ENCODE data around the gene SSX4.
"Not testable (repeated sequence)": the region's sequence is repeated elsewhere in the genome, so short reads cannot be mapped to it uniquely, and the experiment has no call there.

Gene SSX4, protein sequence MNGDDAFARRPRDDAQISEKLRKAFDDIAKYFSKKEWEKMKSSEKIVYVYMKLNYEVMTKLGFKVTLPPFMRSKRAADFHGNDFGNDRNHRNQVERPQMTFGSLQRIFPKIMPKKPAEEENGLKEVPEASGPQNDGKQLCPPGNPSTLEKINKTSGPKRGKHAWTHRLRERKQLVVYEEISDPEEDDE

DNA sequence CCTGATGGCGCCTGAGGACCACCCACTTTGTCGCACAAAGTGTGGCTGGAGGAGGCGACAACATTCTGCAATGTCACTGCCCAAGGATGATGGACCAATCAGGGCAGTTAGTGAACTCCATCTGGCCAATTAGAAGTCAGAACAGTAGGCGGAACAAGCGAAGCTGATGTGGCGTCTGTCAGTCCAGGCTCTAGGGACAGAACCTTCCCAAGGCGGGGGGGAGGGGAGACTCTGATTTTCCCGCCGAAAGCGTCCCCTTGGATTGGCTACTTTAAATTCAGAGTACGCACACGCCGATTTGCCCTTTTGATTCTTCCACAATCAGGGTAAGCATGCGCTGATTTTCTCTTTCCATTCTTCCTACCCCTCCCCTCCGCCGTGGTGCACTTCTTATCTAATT lies at the start of gene SSX4:
SSX4 (plus strand) TSS at position 301 of the 400 bp plus-strand sequence. CDS start 515 bp downstream, outside the sequence.
- WGBS (ENCODE audit: insufficient coverage, insufficient read length) = no CpG with 5 or more reads among the region's 16 CpGs
- not testable (repeated sequence) for H3K27ac ChIP-seq (ENCODE audit: low read length); H3K36me3 ChIP-seq (ENCODE audit: control insufficient read depth, insufficient read depth, low read length); H3K9me3 ChIP-seq (ENCODE audit: control insufficient read depth, insufficient read depth, low read length); H3K27me3 ChIP-seq (ENCODE audit: control insufficient read depth, insufficient read depth, low read length); DNase-seq (ENCODE audit: low read depth, low spot score); H3K4me3 ChIP-seq (ENCODE audit: low read length); H3K4me1 ChIP-seq (ENCODE audit: control insufficient read depth, insufficient read depth, low read length)

DNA sequence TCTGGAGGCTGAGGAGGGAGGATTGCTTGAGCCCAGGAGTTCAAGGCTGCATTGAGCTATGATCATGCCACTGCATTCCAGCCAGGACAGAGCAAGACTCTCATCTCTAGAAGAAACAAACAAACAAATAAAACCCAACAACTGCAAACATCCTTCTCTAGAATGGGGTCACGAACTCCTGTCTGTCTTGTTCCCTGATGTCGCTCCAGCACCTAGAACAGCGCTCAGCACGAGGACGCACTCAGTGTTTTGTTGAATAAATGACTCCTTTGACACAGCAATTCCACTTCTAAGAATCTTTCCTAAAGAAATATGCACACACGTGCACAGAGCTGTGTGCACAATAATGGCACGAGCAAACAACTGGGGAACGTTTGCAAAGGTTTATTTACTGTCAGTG lies 37.3 kb upstream of the SSX4 start:
- H3K9me3 ChIP-seq (ENCODE audit: control insufficient read depth, insufficient read depth, low read length); DNase-seq (ENCODE audit: low read depth, low spot score); H3K4me3 ChIP-seq (ENCODE audit: low read length); H3K36me3 ChIP-seq (ENCODE audit: control insufficient read depth, insufficient read depth, low read length); H3K27me3 ChIP-seq (ENCODE audit: control insufficient read depth, insufficient read depth, low read length); H3K27ac ChIP-seq (ENCODE audit: low read length); H3K4me1 ChIP-seq (ENCODE audit: control insufficient read depth, insufficient read depth, low read length): not testable (repeated sequence)
- WGBS (ENCODE audit: insufficient coverage, insufficient read length) = no CpG with 5 or more reads among the region's 8 CpGs

DNA sequence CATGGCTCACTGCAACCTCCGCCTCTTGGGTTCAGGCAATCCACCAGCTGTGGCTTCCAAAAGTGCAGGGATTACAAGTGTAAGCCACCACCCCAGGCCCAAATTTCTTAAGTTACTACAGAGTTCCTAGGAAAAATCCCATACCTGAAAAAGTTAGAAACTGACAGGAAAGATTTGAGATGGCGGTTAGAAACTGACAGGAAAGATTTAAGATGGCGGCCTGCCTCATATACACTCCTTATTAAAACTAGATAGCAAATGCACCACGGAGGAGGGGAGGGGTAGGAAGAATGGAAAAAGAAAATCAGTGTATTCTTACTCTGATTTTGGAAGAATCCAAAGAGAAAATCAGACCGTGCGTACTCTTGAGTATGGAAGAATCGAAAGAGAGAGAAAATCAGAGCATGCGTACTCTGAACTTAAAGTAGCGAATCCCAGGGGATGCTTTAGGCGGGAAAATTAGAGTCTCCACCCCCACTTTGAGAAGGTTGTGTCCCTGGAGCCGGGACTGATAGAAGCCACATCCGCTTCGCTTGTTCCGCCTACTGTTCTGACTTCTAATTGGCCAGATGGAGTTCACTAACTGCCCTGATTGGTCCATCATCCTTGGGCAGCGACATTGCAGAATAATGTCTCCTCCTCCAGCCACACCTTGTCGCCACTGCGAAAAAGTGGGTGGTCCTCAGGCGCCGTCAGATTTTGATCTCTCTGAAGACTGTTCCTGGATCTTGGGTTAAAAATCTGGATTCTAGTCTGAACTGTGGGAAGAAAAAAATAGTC lies 26.8 kb upstream of the SSX4 start, which contains the start of gene SSX3:
SSX3 (minus strand) TSS at position 389 of the 780 bp plus-strand sequence. CDS start 1,454 bp downstream, outside the sequence.
- not testable (repeated sequence) for DNase-seq (ENCODE audit: low read depth, low spot score); H3K4me3 ChIP-seq (ENCODE audit: low read length); H3K4me1 ChIP-seq (ENCODE audit: control insufficient read depth, insufficient read depth, low read length); H3K27me3 ChIP-seq (ENCODE audit: control insufficient read depth, insufficient read depth, low read length); H3K36me3 ChIP-seq (ENCODE audit: control insufficient read depth, insufficient read depth, low read length); H3K27ac ChIP-seq (ENCODE audit: low read length); H3K9me3 ChIP-seq (ENCODE audit: control insufficient read depth, insufficient read depth, low read length)
- whole genome bisulfite sequencing (ENCODE audit: insufficient coverage, insufficient read length) = no CpG with 5 or more reads among the region's 19 CpGs

DNA sequence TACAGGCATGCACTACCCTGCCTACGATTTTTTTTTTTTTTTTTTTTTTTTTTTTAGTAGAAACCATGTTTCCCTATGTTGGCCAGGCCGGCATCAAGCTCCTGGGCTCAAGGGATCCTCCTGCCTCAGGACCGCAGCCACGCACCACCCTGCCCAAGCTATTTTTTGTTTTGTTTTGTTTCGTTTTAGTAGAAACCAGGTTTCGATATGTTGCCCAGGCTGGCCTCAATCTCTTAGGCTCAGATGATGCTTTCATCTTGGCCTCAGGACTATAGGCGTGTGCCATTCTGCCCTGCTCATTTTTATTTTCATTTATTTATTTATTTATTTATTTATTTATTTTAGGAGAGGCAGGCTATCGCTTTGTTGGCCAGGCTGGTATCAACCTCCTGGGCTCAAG lies 25.7 kb upstream of the SSX4 start:
- H3K9me3 ChIP-seq (ENCODE audit: control insufficient read depth, insufficient read depth, low read length) = no peaks in the 10 kb centered on the region
- WGBS (ENCODE audit: insufficient coverage, insufficient read length) = no CpG with 5 or more reads among the region's 8 CpGs
- H3K36me3 ChIP-seq (ENCODE audit: control insufficient read depth, insufficient read depth, low read length) = no peaks in the 10 kb centered on the region
- no peaks in the 10 kb centered on the region for H3K4me1 ChIP-seq (ENCODE audit: control insufficient read depth, insufficient read depth, low read length)
- H3K4me3 ChIP-seq (ENCODE audit: low read length) = no peak overlapping the region
- no peak for DNase-seq (ENCODE audit: low read depth, low spot score)
- H3K27me3 ChIP-seq (ENCODE audit: control insufficient read depth, insufficient read depth, low read length) = no peaks in the 10 kb centered on the region
- no peak overlapping the region for H3K27ac ChIP-seq (ENCODE audit: low read length)

DNA sequence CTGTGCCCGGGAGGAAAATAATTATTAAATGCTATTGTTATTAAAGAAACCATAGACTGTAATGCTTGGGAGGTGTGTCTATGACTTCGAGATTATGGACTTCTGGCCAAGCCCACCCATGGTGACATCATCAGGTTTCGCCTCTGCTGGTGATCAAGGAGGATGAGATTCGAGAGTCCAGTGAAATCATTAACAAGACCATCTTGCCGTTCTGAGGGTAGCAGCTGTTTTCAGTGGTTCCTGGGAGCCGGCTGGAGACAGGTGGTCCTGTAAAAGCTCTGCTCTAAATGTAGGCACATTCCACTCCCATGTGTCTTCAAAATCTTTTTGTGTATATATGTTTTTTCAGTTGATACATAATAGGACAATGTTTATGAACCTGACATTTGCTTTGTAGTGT lies 24.1 kb upstream of the SSX4 start:
- H3K4me1 ChIP-seq (ENCODE audit: control insufficient read depth, insufficient read depth, low read length); DNase-seq (ENCODE audit: low read depth, low spot score); H3K27ac ChIP-seq (ENCODE audit: low read length); H3K36me3 ChIP-seq (ENCODE audit: control insufficient read depth, insufficient read depth, low read length); H3K9me3 ChIP-seq (ENCODE audit: control insufficient read depth, insufficient read depth, low read length); H3K27me3 ChIP-seq (ENCODE audit: control insufficient read depth, insufficient read depth, low read length); H3K4me3 ChIP-seq (ENCODE audit: low read length): not testable (repeated sequence)
- WGBS (ENCODE audit: insufficient coverage, insufficient read length) = no CpG with 5 or more reads among the region's 6 CpGs

DNA sequence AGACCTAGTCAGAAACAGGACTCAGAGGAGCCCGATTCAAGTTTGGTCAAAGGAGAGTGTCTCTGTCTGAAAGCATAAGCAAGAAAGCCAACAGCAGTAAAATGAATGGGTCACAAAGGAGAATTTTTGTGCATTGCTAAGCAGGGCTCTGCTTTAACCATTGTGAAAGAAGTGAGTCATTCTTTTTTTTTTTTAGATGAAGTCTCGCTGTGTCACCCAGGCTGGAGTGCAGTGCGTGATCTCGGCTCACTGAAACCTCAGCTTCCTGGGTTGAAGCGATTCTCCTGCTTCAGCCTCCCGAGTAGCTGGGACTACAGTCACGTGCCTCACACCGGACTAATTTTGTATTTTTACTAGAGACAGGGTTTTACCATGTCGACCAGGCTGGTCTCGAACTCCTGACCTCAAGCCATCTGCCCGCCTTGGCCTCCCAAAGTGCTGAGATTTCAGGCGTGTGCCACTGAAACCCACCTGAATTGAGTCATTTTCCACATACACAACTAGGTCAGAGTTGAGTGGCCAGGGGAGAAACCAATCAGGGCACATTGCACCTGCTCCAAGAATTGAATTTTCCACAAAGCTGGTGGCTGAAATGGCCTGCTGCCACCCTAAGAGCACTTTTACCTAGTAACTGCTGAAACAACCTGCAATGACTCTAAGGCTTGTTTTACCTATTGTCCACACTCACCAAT lies 15.5 kb upstream of the SSX4 start:
- DNase-seq (ENCODE audit: low read depth, low spot score); H3K27ac ChIP-seq (ENCODE audit: low read length); H3K27me3 ChIP-seq (ENCODE audit: control insufficient read depth, insufficient read depth, low read length); H3K36me3 ChIP-seq (ENCODE audit: control insufficient read depth, insufficient read depth, low read length); H3K9me3 ChIP-seq (ENCODE audit: control insufficient read depth, insufficient read depth, low read length); H3K4me3 ChIP-seq (ENCODE audit: low read length); H3K4me1 ChIP-seq (ENCODE audit: control insufficient read depth, insufficient read depth, low read length): not testable (repeated sequence)
- no CpG with 5 or more reads among the region's 12 CpGs for WGBS (ENCODE audit: insufficient coverage, insufficient read length)

DNA sequence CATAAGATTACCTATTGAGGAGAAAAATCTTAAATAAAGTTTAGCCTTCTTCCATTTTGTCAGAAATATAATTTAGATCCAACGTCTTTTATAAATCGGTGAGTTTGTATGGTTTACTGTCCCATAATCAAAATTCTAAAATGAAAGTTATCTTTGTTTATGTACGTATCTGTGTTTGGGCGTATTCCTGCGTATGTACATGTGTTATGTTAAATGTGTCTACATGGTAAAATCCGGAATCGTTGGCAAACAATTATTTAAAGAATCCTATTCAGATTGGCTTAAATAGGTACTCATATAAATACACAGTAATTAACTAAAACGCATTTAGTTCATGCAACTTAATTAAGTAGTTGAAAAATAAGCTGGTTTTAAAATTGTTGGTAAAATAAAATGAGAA lies 12.9 kb upstream of the SSX4 start:
- H3K4me3 ChIP-seq (ENCODE audit: low read length); H3K4me1 ChIP-seq (ENCODE audit: control insufficient read depth, insufficient read depth, low read length); H3K36me3 ChIP-seq (ENCODE audit: control insufficient read depth, insufficient read depth, low read length); H3K27me3 ChIP-seq (ENCODE audit: control insufficient read depth, insufficient read depth, low read length); DNase-seq (ENCODE audit: low read depth, low spot score); H3K9me3 ChIP-seq (ENCODE audit: control insufficient read depth, insufficient read depth, low read length); H3K27ac ChIP-seq (ENCODE audit: low read length): not testable (repeated sequence)
- no CpG with 5 or more reads among the region's 8 CpGs for WGBS (ENCODE audit: insufficient coverage, insufficient read length)

DNA sequence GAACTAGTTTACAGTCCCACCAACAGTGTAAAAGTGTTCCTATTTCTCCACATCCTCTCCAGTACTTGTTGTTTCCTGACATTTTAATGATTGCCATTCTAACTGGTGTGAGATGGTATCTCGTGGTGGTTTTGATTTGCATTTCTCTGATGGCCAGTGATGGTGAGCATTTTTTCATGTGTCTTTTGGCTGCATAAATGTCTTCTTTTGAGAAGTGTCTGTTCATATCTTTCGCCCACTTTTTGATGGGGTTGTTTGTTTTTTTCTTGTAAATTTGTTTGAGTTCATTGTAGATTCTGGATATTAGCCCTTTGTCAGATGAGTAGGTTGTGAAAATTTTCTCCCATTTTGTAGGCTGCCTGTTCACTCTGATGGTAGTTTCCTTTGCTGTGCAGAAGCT lies 13.6 kb downstream of the SSX4 start:
- WGBS (ENCODE audit: insufficient coverage, insufficient read length) = no CpG with 5 or more reads among the region's 2 CpGs
- H3K4me1 ChIP-seq (ENCODE audit: control insufficient read depth, insufficient read depth, low read length); H3K27ac ChIP-seq (ENCODE audit: low read length); H3K27me3 ChIP-seq (ENCODE audit: control insufficient read depth, insufficient read depth, low read length); DNase-seq (ENCODE audit: low read depth, low spot score); H3K9me3 ChIP-seq (ENCODE audit: control insufficient read depth, insufficient read depth, low read length); H3K36me3 ChIP-seq (ENCODE audit: control insufficient read depth, insufficient read depth, low read length); H3K4me3 ChIP-seq (ENCODE audit: low read length): not testable (repeated sequence)

DNA sequence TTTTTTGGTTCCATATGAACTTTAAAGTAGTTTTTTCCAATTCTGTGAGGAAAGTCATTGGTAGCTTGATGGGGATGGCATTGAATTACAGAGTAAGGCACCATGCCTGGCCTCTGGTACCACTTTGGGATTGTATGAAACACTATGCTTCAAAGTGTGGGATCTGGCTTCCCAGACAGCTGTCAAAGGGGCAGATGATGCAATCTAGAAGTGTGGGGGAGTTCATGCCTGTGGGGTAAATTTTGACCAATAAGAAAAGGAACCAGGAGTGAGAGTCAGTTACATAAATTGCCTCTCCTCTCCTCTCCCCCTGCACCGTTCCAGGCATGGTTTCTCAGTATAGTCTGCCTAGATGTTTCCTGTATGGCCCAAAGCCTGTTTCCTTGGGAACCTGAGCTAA lies 14.5 kb downstream of the SSX4 start:
- not testable (repeated sequence) for H3K9me3 ChIP-seq (ENCODE audit: control insufficient read depth, insufficient read depth, low read length); H3K4me1 ChIP-seq (ENCODE audit: control insufficient read depth, insufficient read depth, low read length); H3K4me3 ChIP-seq (ENCODE audit: low read length); H3K36me3 ChIP-seq (ENCODE audit: control insufficient read depth, insufficient read depth, low read length); H3K27ac ChIP-seq (ENCODE audit: low read length); DNase-seq (ENCODE audit: low read depth, low spot score); H3K27me3 ChIP-seq (ENCODE audit: control insufficient read depth, insufficient read depth, low read length)
- WGBS (ENCODE audit: insufficient coverage, insufficient read length) = no CpG with 5 or more reads among the region's 1 CpG

DNA sequence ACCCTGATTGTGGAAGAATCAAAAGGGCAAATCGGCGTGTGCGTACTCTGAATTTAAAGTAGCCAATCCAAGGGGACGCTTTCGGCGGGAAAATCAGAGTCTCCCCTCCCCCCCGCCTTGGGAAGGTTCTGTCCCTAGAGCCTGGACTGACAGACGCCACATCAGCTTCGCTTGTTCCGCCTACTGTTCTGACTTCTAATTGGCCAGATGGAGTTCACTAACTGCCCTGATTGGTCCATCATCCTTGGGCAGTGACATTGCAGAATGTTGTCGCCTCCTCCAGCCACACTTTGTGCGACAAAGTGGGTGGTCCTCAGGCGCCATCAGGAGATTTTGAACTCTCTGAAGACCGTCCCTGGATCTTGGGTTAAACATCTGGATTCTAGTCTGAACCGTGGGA lies 28.5 kb downstream of the SSX4 start, which contains the start of gene SSX4B:
SSX4B (minus strand) TSS at position 101 of the 400 bp plus-strand sequence. CDS start 588 bp downstream, outside the sequence.
- H3K36me3 ChIP-seq (ENCODE audit: control insufficient read depth, insufficient read depth, low read length); DNase-seq (ENCODE audit: low read depth, low spot score); H3K9me3 ChIP-seq (ENCODE audit: control insufficient read depth, insufficient read depth, low read length); H3K27ac ChIP-seq (ENCODE audit: low read length); H3K27me3 ChIP-seq (ENCODE audit: control insufficient read depth, insufficient read depth, low read length); H3K4me3 ChIP-seq (ENCODE audit: low read length); H3K4me1 ChIP-seq (ENCODE audit: control insufficient read depth, insufficient read depth, low read length): not testable (repeated sequence)
- no CpG with 5 or more reads among the region's 15 CpGs for WGBS (ENCODE audit: insufficient coverage, insufficient read length)

All from iPS DF 6.9 (cell line).